ENCODE results near the gene SASH1. TPM values are rescaled to one million over a fixed set of nuclear protein-coding genes. Genes with fewer than 3 reads are reported as not detected.

The SASH1 gene
- total RNA-seq, 1 donor from 2014 or later: 10.2 TPM

GRCh38 chr6:148494226-148494625 is 151.6 kb downstream of the SASH1 start:
- Mint-ChIP-seq H3K36me3 (peaks cover 5% of the 10 kb centered on the region), H3K27me3 (ENCODE audit: insufficient read depth, low read depth) (no peaks in the 10 kb centered on the region), H3K4me3 (no peak overlapping the region), H3K27ac (no peak overlapping the region), H3K9me3 (no peaks in the 10 kb centered on the region), H3K4me1 (peaks cover 2% of the 10 kb centered on the region)
- no peak overlapping the region for H3K9ac ChIP-seq
- no peak overlapping the region for H3K27ac ChIP-seq
- no peaks in the 10 kb centered on the region for H4K20me1 ChIP-seq (ENCODE audit: low read depth)
- H3K79me2 ChIP-seq (ENCODE audit: low read depth): no peaks in the 10 kb centered on the region
- no peaks in the 10 kb centered on the region for H3K27me3 ChIP-seq
- H3K4me3 ChIP-seq: no peak overlapping the region
- TF ChIP-seq CTCF (IDR thresholded peaks at IDR 0.05): no peak
- no peak for TF ChIP-seq EZH2 (IDR thresholded peaks at IDR 0.05)
- no peak for TF ChIP-seq EZH2phosphoT487 (IDR thresholded peaks at IDR 0.05)
- no peak for DNase-seq (ENCODE audit: low spot score)
- H3K9me3 ChIP-seq (ENCODE audit: low read depth): no peaks in the 10 kb centered on the region
- H3F3A ChIP-seq (ENCODE audit: low read depth): no peaks in the 10 kb centered on the region
- H3K4me1 ChIP-seq: peaks cover 4% of the 10 kb centered on the region
- H3K36me3 ChIP-seq: peaks cover 3% of the 10 kb centered on the region
- no peak overlapping the region for H3K4me2 ChIP-seq
- no peak overlapping the region for H2AFZ ChIP-seq (replicated peaks)

DNA sequence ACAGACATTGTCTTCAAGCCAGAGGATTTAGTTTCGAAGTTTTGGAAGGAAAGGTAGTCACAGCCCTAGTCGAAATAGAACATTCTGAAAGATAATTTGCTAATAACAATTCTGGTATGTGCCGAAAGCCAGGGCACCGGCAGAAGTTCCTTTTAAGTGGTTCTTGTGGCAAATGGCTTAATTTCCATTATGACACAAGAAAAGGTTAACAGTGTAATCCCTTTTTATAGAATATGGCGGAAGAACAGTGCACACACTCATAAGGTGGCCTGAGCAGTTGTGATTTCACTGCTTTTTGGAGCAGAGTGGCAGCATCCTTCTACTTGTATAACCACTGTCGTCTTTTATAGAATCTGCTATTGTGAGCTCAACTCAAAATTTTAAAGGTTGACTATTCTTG is 152.4 kb downstream of the SASH1 start:
- Histone ChIP-seq H3K4me3 (no peak overlapping the region), H3K27ac (no peak overlapping the region), H3K4me1 (peaks cover 4% of the 10 kb centered on the region), H3K9ac (no peak overlapping the region), H3K9me3 (ENCODE audit: low read depth) (no peaks in the 10 kb centered on the region), H3K27me3 (no peaks in the 10 kb centered on the region), H3F3A (ENCODE audit: low read depth) (no peaks in the 10 kb centered on the region), H4K20me1 (ENCODE audit: low read depth) (no peaks in the 10 kb centered on the region), H3K36me3 (no peaks in the 10 kb centered on the region), H3K4me2 (no peak overlapping the region), H3K79me2 (ENCODE audit: low read depth) (no peaks in the 10 kb centered on the region), H2AFZ (replicated peaks) (no peak overlapping the region)
- no peak for TF ChIP-seq CTCF (IDR thresholded peaks at IDR 0.05)
- no peak overlapping the region for H3K27ac Mint-ChIP-seq
- no peaks in the 10 kb centered on the region for H3K27me3 Mint-ChIP-seq (ENCODE audit: insufficient read depth, low read depth)
- peaks cover 7% of the 10 kb centered on the region for H3K36me3 Mint-ChIP-seq
- H3K9me3 Mint-ChIP-seq: no peaks in the 10 kb centered on the region
- peaks cover 3% of the 10 kb centered on the region for H3K4me1 Mint-ChIP-seq
- DNase-seq (ENCODE audit: low spot score): no peak
- no peak overlapping the region for H3K4me3 Mint-ChIP-seq

GRCh38 chr6:148497257-148497656 is 154.6 kb downstream of the SASH1 start:
- no peaks in the 10 kb centered on the region for H3K27me3 Mint-ChIP-seq (ENCODE audit: insufficient read depth, low read depth)
- Histone ChIP-seq H4K20me1 (ENCODE audit: low read depth) (no peaks in the 10 kb centered on the region), H3K9me3 (ENCODE audit: low read depth) (no peaks in the 10 kb centered on the region), H2AFZ (replicated peaks) (no peak overlapping the region), H3F3A (ENCODE audit: low read depth) (no peaks in the 10 kb centered on the region), H3K4me2 (no peak overlapping the region), H3K79me2 (ENCODE audit: low read depth) (no peaks in the 10 kb centered on the region), H3K27ac (no peak overlapping the region), H3K4me1 (peaks cover 11% of the 10 kb centered on the region), H3K9ac (no peak overlapping the region), H3K4me3 (no peak overlapping the region), H3K36me3 (no peaks in the 10 kb centered on the region), H3K27me3 (no peaks in the 10 kb centered on the region)
- peaks cover 15% of the 10 kb centered on the region for H3K36me3 Mint-ChIP-seq
- TF ChIP-seq EZH2 (IDR thresholded peaks at IDR 0.05) (no peak), EZH2phosphoT487 (IDR thresholded peaks at IDR 0.05) (no peak), CTCF (IDR thresholded peaks at IDR 0.05) (no peak)
- peaks cover 12% of the 10 kb centered on the region for H3K4me1 Mint-ChIP-seq
- no peak overlapping the region for H3K4me3 Mint-ChIP-seq
- no peak overlapping the region for H3K27ac Mint-ChIP-seq
- no peaks in the 10 kb centered on the region for H3K9me3 Mint-ChIP-seq
- no peak for DNase-seq (ENCODE audit: low spot score)

DNA sequence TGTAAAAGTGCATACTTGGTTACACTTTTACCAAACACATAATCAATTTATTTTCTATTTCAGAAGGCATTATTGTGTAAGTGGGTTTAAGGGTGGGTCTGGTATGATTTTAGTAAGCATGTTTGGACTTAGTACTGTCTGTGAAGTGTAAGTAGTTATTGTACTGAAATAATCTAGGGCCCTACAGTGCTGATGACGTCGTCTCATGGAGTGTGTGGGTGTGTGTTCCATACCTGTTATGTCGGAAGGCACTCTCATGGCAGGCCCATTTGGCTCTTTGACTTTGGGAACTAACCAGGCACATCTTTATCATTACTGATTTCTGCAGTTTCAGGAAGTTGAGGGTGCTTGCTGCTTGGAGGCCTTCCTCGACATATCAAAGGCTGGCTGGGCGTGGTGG is 155.1 kb downstream of the SASH1 start:
- Histone ChIP-seq H3K9ac (no peak overlapping the region), H3K79me2 (ENCODE audit: low read depth) (no peaks in the 10 kb centered on the region), H3K4me1 (peaks cover 11% of the 10 kb centered on the region), H3K36me3 (no peaks in the 10 kb centered on the region), H3F3A (ENCODE audit: low read depth) (no peaks in the 10 kb centered on the region), H3K4me2 (no peak overlapping the region), H3K27ac (no peak overlapping the region), H4K20me1 (ENCODE audit: low read depth) (no peaks in the 10 kb centered on the region), H3K27me3 (no peaks in the 10 kb centered on the region), H3K9me3 (ENCODE audit: low read depth) (no peaks in the 10 kb centered on the region), H2AFZ (replicated peaks) (no peak overlapping the region), H3K4me3 (no peak overlapping the region)
- no peak overlapping the region for H3K27ac Mint-ChIP-seq
- H3K9me3 Mint-ChIP-seq: no peaks in the 10 kb centered on the region
- no peak overlapping the region for H3K4me3 Mint-ChIP-seq
- no peak for DNase-seq (ENCODE audit: low spot score)
- peaks cover 14% of the 10 kb centered on the region for H3K4me1 Mint-ChIP-seq
- peaks cover 17% of the 10 kb centered on the region for H3K36me3 Mint-ChIP-seq
- TF ChIP-seq EZH2phosphoT487 (IDR thresholded peaks at IDR 0.05): no peak
- no peak for TF ChIP-seq EZH2 (IDR thresholded peaks at IDR 0.05)
- TF ChIP-seq CTCF (IDR thresholded peaks at IDR 0.05): no peak
- no peaks in the 10 kb centered on the region for H3K27me3 Mint-ChIP-seq (ENCODE audit: insufficient read depth, low read depth)
